ENCODE data around the gene SNAPC2. TPM values are rescaled to one million over a fixed set of nuclear protein-coding genes. Genes with fewer than 3 reads are reported as not detected.

Gene SNAPC2
- total and polyA plus RNA-seq, 2 of the 13 experiments (the other 11 are each of a cell fraction or from before 2014, with no cell fraction given) = 10.2 to 12.7 TPM

GRCh38 chr19:7943444-7944176, 23.5 kb downstream of the SNAPC2 start, which contains the start of gene TIMM44 (continued):
- TF ChIP-seq, protein P1, sequence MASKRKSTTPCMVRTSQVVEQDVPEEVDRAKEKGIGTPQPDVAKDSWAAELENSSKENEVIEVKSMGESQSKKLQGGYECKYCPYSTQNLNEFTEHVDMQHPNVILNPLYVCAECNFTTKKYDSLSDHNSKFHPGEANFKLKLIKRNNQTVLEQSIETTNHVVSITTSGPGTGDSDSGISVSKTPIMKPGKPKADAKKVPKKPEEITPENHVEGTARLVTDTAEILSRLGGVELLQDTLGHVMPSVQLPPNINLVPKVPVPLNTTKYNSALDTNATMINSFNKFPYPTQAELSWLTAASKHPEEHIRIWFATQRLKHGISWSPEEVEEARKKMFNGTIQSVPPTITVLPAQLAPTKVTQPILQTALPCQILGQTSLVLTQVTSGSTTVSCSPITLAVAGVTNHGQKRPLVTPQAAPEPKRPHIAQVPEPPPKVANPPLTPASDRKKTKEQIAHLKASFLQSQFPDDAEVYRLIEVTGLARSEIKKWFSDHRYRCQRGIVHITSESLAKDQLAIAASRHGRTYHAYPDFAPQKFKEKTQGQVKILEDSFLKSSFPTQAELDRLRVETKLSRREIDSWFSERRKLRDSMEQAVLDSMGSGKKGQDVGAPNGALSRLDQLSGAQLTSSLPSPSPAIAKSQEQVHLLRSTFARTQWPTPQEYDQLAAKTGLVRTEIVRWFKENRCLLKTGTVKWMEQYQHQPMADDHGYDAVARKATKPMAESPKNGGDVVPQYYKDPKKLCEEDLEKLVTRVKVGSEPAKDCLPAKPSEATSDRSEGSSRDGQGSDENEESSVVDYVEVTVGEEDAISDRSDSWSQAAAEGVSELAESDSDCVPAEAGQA (IDR thresholded peaks at IDR 0.05; ENCODE audit: low read depth) = peak; percentile 93
- TF ChIP-seq, protein P1 (CRISPR knock-in tag; IDR thresholded peaks at IDR 0.05; ENCODE audit: borderline replicate concordance) = no peak
- TF ChIP-seq MED8 (CRISPR knock-in tag; IDR thresholded peaks at IDR 0.05; ENCODE audit: insufficient replicate concordance) (peak; percentile 34), PHF21A (CRISPR knock-in tag; IDR thresholded peaks at IDR 0.05) (peak; percentile 95), ZNF570 (CRISPR knock-in tag; IDR thresholded peaks at IDR 0.05; ENCODE audit: borderline replicate concordance) (no peak), ZNF317 (CRISPR knock-in tag; IDR thresholded peaks at IDR 0.05) (peak; percentile 80), GATA4 (IDR thresholded peaks at IDR 0.05; ENCODE audit: borderline replicate concordance, low read depth) (0 out of 2 replicates have a peak, but pooled peaks have one; percentile 39), CHD2 (IDR thresholded peaks at IDR 0.05; ENCODE audit: low read depth, low read length) (no peak; the same call in 1 of the 2 replicates), CREB1 (IDR thresholded peaks at IDR 0.05) (peak; percentile 91), CREB1 (CRISPR knock-in tag; IDR thresholded peaks at IDR 0.05) (peak; percentile 97), ZNF7 (CRISPR knock-in tag; IDR thresholded peaks at IDR 0.05) (0 out of 2 replicates have a peak, but pooled peaks have one; percentile 5), RAD21 (CRISPR knock-in tag; IDR thresholded peaks at IDR 0.05) (peak; percentile 59), BRCA1 (CRISPR knock-in tag; IDR thresholded peaks at IDR 0.05) (peak; percentile 18; the same call in 1 of the 2 replicates), ZNF337 (CRISPR knock-in tag; IDR thresholded peaks at IDR 0.05; ENCODE audit: borderline replicate concordance, low read depth) (0 out of 2 replicates have a peak, but pooled peaks have one; percentile 28), KDM2A (CRISPR knock-in tag; IDR thresholded peaks at IDR 0.05; ENCODE audit: borderline replicate concordance, low read depth) (peak; percentile 96)
- TF ChIP-seq, protein P2, sequence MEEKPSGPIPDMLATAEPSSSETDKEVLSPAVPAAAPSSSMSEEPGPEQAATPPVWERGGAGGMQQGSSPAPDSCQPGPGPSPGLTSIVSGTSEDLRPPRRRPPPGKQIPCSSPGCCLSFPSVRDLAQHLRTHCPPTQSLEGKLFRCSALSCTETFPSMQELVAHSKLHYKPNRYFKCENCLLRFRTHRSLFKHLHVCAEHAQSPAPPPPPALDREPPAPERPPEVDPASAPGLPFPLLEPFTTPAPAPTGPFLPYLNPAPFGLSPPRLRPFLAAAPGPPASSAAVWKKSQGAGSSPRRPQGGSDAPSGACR (CRISPR knock-in tag; IDR thresholded peaks at IDR 0.05) = peak; percentile 94
- TF ChIP-seq, protein P3, sequence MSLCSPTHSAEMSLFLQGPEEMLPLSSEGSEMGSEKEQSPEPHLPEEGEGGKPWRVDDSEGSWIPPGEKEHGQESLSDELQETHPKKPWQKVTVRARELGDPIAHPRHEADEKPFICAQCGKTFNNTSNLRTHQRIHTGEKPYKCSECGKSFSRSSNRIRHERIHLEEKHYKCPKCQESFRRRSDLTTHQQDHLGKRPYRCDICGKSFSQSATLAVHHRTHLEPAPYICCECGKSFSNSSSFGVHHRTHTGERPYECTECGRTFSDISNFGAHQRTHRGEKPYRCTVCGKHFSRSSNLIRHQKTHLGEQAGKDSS (CRISPR knock-in tag; IDR thresholded peaks at IDR 0.05; ENCODE audit: borderline replicate concordance, low read depth) = 0 out of 2 replicates have a peak, but pooled peaks have one; percentile 37
- TF ChIP-seq, protein P4, sequence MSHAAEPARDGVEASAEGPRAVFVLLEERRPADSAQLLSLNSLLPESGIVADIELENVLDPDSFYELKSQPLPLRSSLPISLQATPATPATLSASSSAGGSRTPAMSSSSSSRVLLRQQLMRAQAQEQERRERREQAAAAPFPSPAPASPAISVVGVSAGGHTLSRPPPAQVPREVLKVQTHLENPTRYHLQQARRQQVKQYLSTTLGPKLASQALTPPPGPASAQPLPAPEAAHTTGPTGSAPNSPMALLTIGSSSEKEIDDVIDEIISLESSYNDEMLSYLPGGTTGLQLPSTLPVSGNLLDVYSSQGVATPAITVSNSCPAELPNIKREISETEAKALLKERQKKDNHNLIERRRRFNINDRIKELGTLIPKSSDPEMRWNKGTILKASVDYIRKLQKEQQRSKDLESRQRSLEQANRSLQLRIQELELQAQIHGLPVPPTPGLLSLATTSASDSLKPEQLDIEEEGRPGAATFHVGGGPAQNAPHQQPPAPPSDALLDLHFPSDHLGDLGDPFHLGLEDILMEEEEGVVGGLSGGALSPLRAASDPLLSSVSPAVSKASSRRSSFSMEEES (CRISPR knock-in tag; IDR thresholded peaks at IDR 0.05) = peak; percentile 91
